Measurements from ENCODE around the gene PLPPR4. TPM values are rescaled to one million over a fixed set of nuclear protein-coding genes. Genes with fewer than 3 reads are reported as not detected.

Gene PLPPR4
- polyA plus RNA-seq, 1 of the 3 experiments (the other 2 are of a cell fraction), result 0.61 TPM

GRCh38 chr1:99282536-99282935 is 18.2 kb downstream of the PLPPR4 start:
- ChIA-PET POLR2A (interaction anchor here (1.4 kb wide), 1 partner anchor 55 kb away, joined by 4 read pairs; no protein-coding TSS in a partner anchor), CTCF (no interaction called here)
- Histone ChIP-seq H3F3A (replicated peaks; ENCODE audit: insufficient read depth) (no peaks in the 10 kb centered on the region), H3K79me2 (ENCODE audit: insufficient read depth) (no peaks in the 10 kb centered on the region), H3K4me1 (ENCODE audit: control insufficient read depth in 1 of 2, insufficient read depth in 2 of 2, low read depth in 1 of 2, low read length in 1 of 2) (peaks cover 0 to 31% of the 10 kb centered on the region in 2 experiments; a peak in 2 of 4 replicates), H3K27ac (ENCODE audit: low read depth in 2 of 2, low read length in 1 of 2) (peak overlapping the region in 1 of 2 experiments; percentile 99; a peak in 2 of 4 replicates), H2AFZ (ENCODE audit: low read depth) (no peak overlapping the region), H3K27me3 (ENCODE audit: insufficient read depth) (no peaks in the 10 kb centered on the region), H3K9me3 (no peaks in the 10 kb centered on the region), H3K4me2 (no peak overlapping the region), H3K4me3 (ENCODE audit: low read depth in 2 of 2, low read length in 1 of 2) (no peak overlapping the region), H4K20me1 (ENCODE audit: insufficient read depth) (no peaks in the 10 kb centered on the region), H3K9ac (no peak overlapping the region), H3K9me2 (no peaks in the 10 kb centered on the region), H3K36me3 (replicated peaks in 1 of 2; ENCODE audit: control insufficient read depth in 1 of 2, insufficient read depth in 2 of 2, low read length in 1 of 2) (peaks cover 0 to 2% of the 10 kb centered on the region in 2 experiments)
- TF ChIP-seq EZH2phosphoT487 (IDR thresholded peaks at IDR 0.05; ENCODE audit: borderline replicate concordance, low read depth), result no peak
- TF ChIP-seq EP300 (IDR thresholded peaks at IDR 0.05; ENCODE audit: borderline replicate concordance in 1 of 2, low read depth in 1 of 2, low read length in 1 of 2), result no peak
- no peak for TF ChIP-seq SIN3A (IDR thresholded peaks at IDR 0.05; ENCODE audit: borderline replicate concordance, low read depth, low read length)
- TF ChIP-seq USF1 (IDR thresholded peaks at IDR 0.05; ENCODE audit: borderline replicate concordance, low read depth), result no peak
- no peak for TF ChIP-seq CTCF (IDR thresholded peaks at IDR 0.05)
- no peak for TF ChIP-seq TAF1 (IDR thresholded peaks at IDR 0.05; ENCODE audit: borderline replicate concordance, low read depth, low read length)
- no peak for TF ChIP-seq ELF1 (IDR thresholded peaks at IDR 0.05)
- TF ChIP-seq REST (IDR thresholded peaks at IDR 0.05; ENCODE audit: low read depth, low read length), result no peak
- TF ChIP-seq ZBTB33 (IDR thresholded peaks at IDR 0.05; ENCODE audit: borderline replicate concordance, low read depth), result no peak
- no peak for TF ChIP-seq NRF1 (IDR thresholded peaks at IDR 0.05; ENCODE audit: low read depth, low read length)
- TF ChIP-seq NFIC (IDR thresholded peaks at IDR 0.05; ENCODE audit: borderline replicate concordance), result no peak
- no peak for TF ChIP-seq POLR2AphosphoS5 (IDR thresholded peaks at IDR 0.05; ENCODE audit: low read depth, low read length)
- no peak for TF ChIP-seq MEF2A (IDR thresholded peaks at IDR 0.05; ENCODE audit: borderline replicate concordance, low read depth)
- no peak for TF ChIP-seq MXI1 (IDR thresholded peaks at IDR 0.05; ENCODE audit: low read depth, low read length)
- TF ChIP-seq PBX3 (IDR thresholded peaks at IDR 0.05), result no peak
- TF ChIP-seq TEAD4 (IDR thresholded peaks at IDR 0.05; ENCODE audit: borderline replicate concordance, insufficient read depth), result no peak
- no peak for TF ChIP-seq USF2 (IDR thresholded peaks at IDR 0.05; ENCODE audit: borderline replicate concordance, low read depth, low read length)
- no peak for TF ChIP-seq FOXM1 (IDR thresholded peaks at IDR 0.05; ENCODE audit: low read depth)
- TF ChIP-seq CHD2 (IDR thresholded peaks at IDR 0.05; ENCODE audit: low read length, partially characterized antibody), result no peak
- TF ChIP-seq GATA2 (CRISPR knock-in tag; IDR thresholded peaks at IDR 0.05), result no peak
- no peak for DNase-seq
- 32% methylated on average over 3 of the region's 3 CpGs for WGBS (ENCODE audit: low lambda C conversion rate)
